GM12872 (cell line): ENCODE results near the gene MTMR3.

Experiments used
- TF ChIP-seq, protein P1 (sequence below): IDR thresholded peaks from 3 replicates; pipeline ENCODE4 v1.5.1; 2011; ENCODE audit warnings: low read depth, mild to moderate bottlenecking, low read length, moderate library complexity; ENCODE audit not compliant: insufficient read depth

The MTMR3 gene

DNA sequence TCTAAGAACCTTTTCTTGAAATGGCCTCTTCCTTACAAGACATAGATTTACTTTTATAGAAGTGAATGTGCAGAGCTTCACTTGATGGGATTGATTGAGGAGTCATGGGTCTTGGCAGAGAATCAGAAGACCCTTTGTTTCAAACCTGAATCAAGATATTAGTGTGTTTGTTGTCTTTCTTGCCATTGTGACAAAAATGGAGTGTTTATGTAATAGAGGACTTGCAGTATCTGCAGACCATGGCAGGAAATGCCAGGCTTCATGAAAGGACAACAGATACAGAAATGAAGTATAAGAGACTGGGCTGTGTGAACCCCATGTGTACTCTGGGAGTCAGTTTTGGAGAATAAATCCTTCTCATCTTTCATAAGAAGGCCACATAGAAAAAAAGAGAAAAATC is 124.4 kb downstream of the MTMR3 start:
- TF ChIP-seq, protein P1, sequence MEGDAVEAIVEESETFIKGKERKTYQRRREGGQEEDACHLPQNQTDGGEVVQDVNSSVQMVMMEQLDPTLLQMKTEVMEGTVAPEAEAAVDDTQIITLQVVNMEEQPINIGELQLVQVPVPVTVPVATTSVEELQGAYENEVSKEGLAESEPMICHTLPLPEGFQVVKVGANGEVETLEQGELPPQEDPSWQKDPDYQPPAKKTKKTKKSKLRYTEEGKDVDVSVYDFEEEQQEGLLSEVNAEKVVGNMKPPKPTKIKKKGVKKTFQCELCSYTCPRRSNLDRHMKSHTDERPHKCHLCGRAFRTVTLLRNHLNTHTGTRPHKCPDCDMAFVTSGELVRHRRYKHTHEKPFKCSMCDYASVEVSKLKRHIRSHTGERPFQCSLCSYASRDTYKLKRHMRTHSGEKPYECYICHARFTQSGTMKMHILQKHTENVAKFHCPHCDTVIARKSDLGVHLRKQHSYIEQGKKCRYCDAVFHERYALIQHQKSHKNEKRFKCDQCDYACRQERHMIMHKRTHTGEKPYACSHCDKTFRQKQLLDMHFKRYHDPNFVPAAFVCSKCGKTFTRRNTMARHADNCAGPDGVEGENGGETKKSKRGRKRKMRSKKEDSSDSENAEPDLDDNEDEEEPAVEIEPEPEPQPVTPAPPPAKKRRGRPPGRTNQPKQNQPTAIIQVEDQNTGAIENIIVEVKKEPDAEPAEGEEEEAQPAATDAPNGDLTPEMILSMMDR, result no peak

DNA sequence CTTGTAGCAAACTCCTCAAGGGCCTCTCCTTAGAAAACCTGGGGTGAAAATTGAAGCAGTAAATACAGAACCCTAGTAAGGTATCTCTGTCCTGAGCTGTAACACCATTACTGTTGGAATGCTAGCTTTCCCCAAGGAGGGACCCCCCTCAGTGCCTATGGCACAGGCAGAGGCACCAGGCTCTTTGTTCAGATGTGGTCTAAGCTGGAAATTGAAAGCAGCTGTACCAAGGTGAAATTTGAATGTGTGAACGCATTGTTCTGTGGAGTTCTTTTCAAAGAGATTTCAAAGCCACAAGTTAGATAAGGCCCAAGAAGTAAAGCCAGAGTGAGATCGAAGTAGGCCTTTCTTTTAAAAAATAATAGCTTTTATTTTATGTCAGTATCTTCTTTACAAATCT is 125.4 kb downstream of the MTMR3 start:
- TF ChIP-seq, protein P1, result no peak

DNA sequence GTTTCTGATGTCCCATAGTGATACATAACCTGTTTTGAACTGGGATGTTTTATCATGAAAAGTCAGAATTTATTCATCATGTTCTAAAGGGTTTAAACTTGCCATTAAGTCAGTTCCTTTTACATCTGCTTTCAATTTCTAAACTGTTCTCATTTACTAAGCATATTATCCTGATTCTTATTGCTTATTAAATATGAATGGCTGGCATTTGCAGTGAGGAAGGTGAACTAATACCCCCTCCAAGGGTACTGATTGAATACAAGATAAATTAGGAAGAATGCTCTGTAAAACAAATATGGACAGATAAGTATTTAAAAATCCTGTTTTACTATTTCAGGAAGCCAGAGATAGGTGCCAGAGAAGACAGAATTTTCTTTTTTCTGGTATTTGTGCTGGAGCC is 126.5 kb downstream of the MTMR3 start:
- TF ChIP-seq, protein P1, result no peak

DNA sequence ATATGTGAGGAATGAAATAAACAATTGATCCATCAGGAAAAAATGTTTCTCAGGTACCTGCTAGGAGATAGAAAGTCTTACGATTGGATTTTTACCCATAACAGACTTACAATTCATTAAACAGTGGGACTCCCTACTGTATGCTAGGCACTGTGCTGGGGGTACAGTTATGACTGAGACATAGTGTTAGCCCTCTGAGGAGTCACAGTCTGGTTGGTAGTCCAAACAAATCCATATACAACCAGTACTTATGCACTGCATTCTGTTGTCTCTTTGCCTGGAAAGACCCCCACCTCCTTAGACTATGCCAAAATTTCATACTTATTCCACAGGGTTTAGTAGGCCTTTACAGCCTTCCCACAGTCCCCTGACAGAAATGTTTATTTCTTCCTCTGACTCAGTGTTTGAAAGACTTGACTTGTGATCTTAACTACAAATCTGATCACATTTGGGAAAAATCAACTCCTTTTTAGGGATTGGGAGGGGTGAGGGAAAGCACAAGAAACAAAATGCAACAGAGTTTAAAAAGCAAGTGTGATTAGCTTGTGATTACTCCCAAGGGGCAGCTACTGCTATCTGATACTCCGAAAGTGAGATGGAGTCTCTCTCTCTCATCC is 127.9 kb downstream of the MTMR3 start:
- TF ChIP-seq, protein P1, result no peak

DNA sequence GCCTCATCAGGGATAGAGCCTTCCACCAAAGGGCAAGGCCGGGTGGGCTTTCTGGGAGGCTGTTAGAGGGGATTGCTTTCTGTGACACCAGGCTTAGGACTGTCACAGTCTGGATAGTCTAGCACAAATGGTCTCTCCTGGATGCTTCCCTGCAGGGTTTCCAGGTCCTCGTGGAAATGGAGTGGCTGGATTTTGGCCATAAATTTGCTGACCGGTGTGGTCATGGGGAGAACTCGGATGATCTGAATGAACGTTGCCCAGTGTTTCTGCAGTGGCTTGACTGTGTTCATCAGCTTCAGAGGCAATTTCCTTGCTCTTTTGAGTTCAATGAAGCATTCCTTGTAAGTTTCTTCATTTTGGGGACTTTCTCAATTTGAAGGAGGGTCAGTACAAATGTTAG is 130.2 kb downstream of the MTMR3 start:
- TF ChIP-seq, protein P1, result no peak

DNA sequence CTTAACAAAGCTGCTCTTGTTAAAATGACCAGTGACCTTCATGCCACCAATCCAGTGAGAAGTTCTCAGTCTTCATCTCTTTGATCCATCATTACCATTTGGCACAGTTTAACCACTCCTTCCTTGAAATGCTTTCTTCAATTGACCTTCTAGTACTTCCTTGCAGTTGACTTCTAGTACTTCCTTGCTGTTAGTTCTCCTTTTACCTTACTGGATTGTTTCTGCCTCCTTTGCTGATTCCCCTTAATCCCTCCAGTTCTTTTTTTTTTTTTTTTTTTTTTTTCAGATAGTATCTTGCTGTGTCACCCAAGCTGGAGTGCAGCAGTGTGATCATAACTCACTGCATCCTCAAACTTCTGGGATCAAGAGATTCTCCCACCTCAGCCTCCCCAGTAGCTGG is 131.3 kb downstream of the MTMR3 start:
- TF ChIP-seq, protein P1, result no peak

DNA sequence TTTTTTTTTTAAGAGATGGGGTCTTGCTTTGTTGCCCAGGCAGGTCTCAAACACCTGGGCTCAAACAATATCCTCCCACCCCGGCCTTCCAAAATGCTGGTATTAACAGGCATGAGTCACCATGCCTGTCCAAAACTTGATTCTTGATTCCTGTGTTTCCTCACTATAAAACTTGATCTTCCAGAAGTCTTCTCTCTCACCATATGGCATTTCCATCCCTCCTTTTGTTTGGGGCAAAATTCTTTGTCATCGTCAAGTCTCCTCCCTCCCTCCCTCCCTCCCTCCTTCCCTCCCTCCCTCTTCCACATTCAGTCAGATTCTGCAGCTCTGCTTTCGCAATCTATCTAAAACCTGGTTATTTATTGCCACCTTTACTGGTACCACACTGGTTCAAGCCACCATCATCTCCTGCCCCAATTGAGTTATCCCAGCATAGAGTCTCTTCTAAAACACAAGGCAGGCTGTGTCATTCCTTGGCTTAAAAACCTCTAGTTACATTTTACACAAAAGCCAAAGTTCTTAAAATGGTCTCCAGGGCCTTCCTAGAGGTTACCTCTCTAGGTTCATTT is 132.3 kb downstream of the MTMR3 start:
- TF ChIP-seq, protein P1, result no peak

DNA sequence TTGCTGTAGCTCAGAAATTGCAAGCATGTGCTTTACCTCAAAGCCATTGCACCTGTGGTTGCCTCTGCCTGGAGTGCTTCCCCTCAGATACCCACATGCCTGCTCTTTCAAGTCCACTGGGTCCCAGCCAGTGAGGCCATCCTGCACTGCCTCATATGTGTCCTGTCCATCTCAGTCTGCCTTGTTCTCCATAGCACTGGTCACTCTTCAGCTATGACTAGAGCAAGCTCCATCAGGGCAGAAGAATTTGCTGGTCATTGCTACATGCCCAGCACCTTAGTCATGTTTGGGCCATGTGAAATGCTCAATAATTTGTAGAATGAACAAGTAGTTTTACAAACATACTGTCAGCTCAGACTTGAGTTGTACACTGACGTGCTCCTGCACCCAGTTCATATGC is 132.9 kb downstream of the MTMR3 start:
- TF ChIP-seq, protein P1, result no peak
